HepG2 (cell line): ENCODE measurements around the gene GOLGA6C. TPM values are rescaled to one million over a fixed set of nuclear protein-coding genes. Genes with fewer than 3 reads are reported as not detected.

Experiments used
- ATAC-seq: fragments of 200-7000 bp; cut with Tn5 transposase; 3 replicates; pipeline ENCODE4 v1.9.1; 2020; ENCODE audit warnings: mild to moderate bottlenecking, moderate library complexity
- BruUV-seq: library from RNA; stranded (reverse); fragments of 400-500 nt; replicated peaks from 2 replicates; lab custom pipeline; 2021; lab: Mats Ljungman, UMichigan
- CTCF ChIA-PET: fragments of 300-600 bp; formaldehyde crosslinking; extraction: SDS; loops from one replicate; lab custom pipeline; 2021; ENCODE audit warnings: low total read pairs, inconsistent platforms, low intra/inter-chr PET ratio; lab: Yijun Ruan, JAX
- POLR2A ChIA-PET: fragments of 350-600 bp; sonication (Branson Sonifier 250); formaldehyde crosslinking; loops from one replicate; lab custom pipeline; 2020; ENCODE audit warnings: antibody characterized with exemption, inconsistent platforms; lab: Yijun Ruan, JAX
- DNase-seq: peaks from one replicate; pipeline ENCODE4 v3.0.0-alpha.2; 2015; ENCODE audit warnings: low spot score
- FAIRE-seq: peaks from 3 replicates; lab custom pipeline; 2011; peaks lifted over from hg19 to GRCh38; lab: Jason Lieb, UNC
- H2AFZ ChIP-seq: one replicate; pipeline ENCODE4 v1.6.1; 2011; ENCODE audit warnings: low read length, inconsistent platforms
- H3K27ac ChIP-seq: fragments of 300-600 bp; 3 replicates; pipeline ENCODE4 v1.8.0; 2011; ENCODE audit warnings: mixed run types, mild to moderate bottlenecking, mixed read lengths, low read length, inconsistent platforms; ENCODE audit not compliant: insufficient read depth; ENCODE audit errors: extremely low read length
- H3K27me3 ChIP-seq, 2 experiments: fragments of 200-600 bp in 1 of 2; 2 replicates in 1 of 2; 3 replicates in 1 of 2; pipeline versions ENCODE4 v1.6.0 to v1.8.0; 2011; ENCODE audit warnings: low read length in 2 of 2, mild to moderate bottlenecking in 2 of 2, moderate library complexity in 2 of 2, inconsistent platforms in 1 of 2; ENCODE audit not compliant: insufficient read depth in 2 of 2, control insufficient read depth in 1 of 2
- H3K36me3 ChIP-seq, 2 experiments: fragments of 200-600 bp in 1 of 2; replicated peaks in 1 of 2; 2 replicates in 1 of 2; 3 replicates in 1 of 2; pipeline versions ENCODE4 v1.5.1 to v1.8.0; 2011; ENCODE audit warnings: low read length in 2 of 2, inconsistent platforms in 1 of 2; ENCODE audit not compliant: insufficient read depth in 2 of 2, control insufficient read depth in 1 of 2
- H3K4me1 ChIP-seq: 2 replicates; pipeline ENCODE4 v1.5.1; 2012; ENCODE audit warnings: low read length, inconsistent platforms; ENCODE audit not compliant: insufficient read depth
- H3K4me2 ChIP-seq: 2 replicates; pipeline ENCODE4 v1.6.0; 2011; ENCODE audit warnings: low read depth, low read length, inconsistent platforms
- H3K4me3 ChIP-seq, 3 experiments: fragments of 200-600 bp in 1 of 3; sonication (generic), shearing (Covaris generic) in 1 of 3; replicated peaks in 1 of 3; 2 replicates each; pipeline ENCODE4 v1.5.1; 2011 to 2016; ENCODE audit warnings: low read length in 3 of 3, inconsistent platforms in 2 of 3, low read depth in 2 of 3, mild to moderate bottlenecking in 2 of 3, control low read depth in 1 of 3, mixed read lengths in 1 of 3; ENCODE audit not compliant: insufficient read depth in 1 of 3
- H3K79me2 ChIP-seq: one replicate; pipeline ENCODE4 v1.6.1; 2011; ENCODE audit warnings: low read length, inconsistent platforms; ENCODE audit not compliant: insufficient read depth
- H3K9ac ChIP-seq: 2 replicates; pipeline ENCODE4 v1.6.0; 2011; ENCODE audit warnings: mild to moderate bottlenecking, low read depth, low read length, inconsistent platforms; ENCODE audit not compliant: insufficient read depth
- H3K9me3 ChIP-seq: 2 replicates; pipeline ENCODE4 v1.5.1; 2012; ENCODE audit warnings: mild to moderate bottlenecking, low read length
- H4K20me1 ChIP-seq: 2 replicates; pipeline ENCODE4 v1.6.0; 2011; ENCODE audit warnings: inconsistent platforms, mild to moderate bottlenecking, low read length, moderate library complexity; ENCODE audit not compliant: insufficient read depth
- ISL2 ChIP-seq: sonication (generic); formaldehyde crosslinking; IDR thresholded peaks from 2 replicates; pipeline ENCODE4 v1.5.0; 2020; ENCODE audit warnings: missing genetic modification reagents
- NFATC3 ChIP-seq: sonication (generic); formaldehyde crosslinking; IDR thresholded peaks from 2 replicates; pipeline ENCODE4 v1.5.1; 2020; ENCODE audit warnings: mild to moderate bottlenecking, missing genetic modification reagents
- STAG1 ChIP-seq: sonication (generic); formaldehyde crosslinking; IDR thresholded peaks from 2 replicates; pipeline ENCODE4 v1.4.0; 2020; ENCODE audit warnings: missing genetic modification reagents
- TRIM24 ChIP-seq: sonication (generic); formaldehyde crosslinking; IDR thresholded peaks from 2 replicates; pipeline ENCODE4 v1.8.0; 2022; ENCODE audit warnings: mild to moderate bottlenecking, missing genetic modification reagents
- ZNF451 ChIP-seq: sonication (generic); formaldehyde crosslinking; IDR thresholded peaks from 2 replicates; pipeline ENCODE4 v1.5.0; 2020; ENCODE audit warnings: mild to moderate bottlenecking, missing genetic modification reagents
- WGBS: methylation state at CpG from one replicate; pipeline ENCODE4 v1.1.6; 2017; ENCODE audit warnings: low lambda C conversion rate; 5-methylcytosine and 5-hydroxymethylcytosine counted together
- in situ Hi-C: cut with HindIII; loops from 2 replicates; pipeline ENCODE4 v1.10.0; 2017; ENCODE audit warnings: low pct_unique_long_range_greater_than_20kb; ENCODE audit not compliant: extremely low pct_ligation_motif_present
- intact Hi-C: fragments of 100-400 bp; cut with micrococcal nuclease; formaldehyde crosslinking; loops from one replicate; pipeline ENCODE4 v1.10.0; 2022; ENCODE audit not compliant: unreplicated experiment
- polyA plus RNA-seq, 8 experiments: library from polyadenylated mRNA; depleted of rRNA in 3 of 8; stranded (reverse) in 7 of 8; unstranded in 1 of 8; fragments of >200 nt; fragmentation: Illumina TruSeq in 4 of 8; extraction: Trizol in 4 of 8; gene quantifications; 2 replicates each; pipeline versions ENCODE4 v1.2.1 to v1.2.3, GENCODE V29; 2011 to 2016; ENCODE audit warnings: low read depth in 4 of 8, missing spikeins in 1 of 8, mixed read lengths in 1 of 8; ENCODE audit not compliant: insufficient read depth in 1 of 8
- total RNA-seq, 5 experiments: library from RNA; depleted of rRNA; stranded (reverse); fragments of >200 nt; fragmentation: Illumina TruSeq; extraction: Trizol; gene quantifications; 2 replicates each; pipeline ENCODE4 v1.2.3, GENCODE V29; 2016; ENCODE audit warnings: low read depth in 1 of 5

Gene GOLGA6C
- total and polyA plus RNA-seq, 2 of the 13 experiments (the other 11 are each of a cell fraction or from before 2014, with no cell fraction given) = not detected

DNA sequence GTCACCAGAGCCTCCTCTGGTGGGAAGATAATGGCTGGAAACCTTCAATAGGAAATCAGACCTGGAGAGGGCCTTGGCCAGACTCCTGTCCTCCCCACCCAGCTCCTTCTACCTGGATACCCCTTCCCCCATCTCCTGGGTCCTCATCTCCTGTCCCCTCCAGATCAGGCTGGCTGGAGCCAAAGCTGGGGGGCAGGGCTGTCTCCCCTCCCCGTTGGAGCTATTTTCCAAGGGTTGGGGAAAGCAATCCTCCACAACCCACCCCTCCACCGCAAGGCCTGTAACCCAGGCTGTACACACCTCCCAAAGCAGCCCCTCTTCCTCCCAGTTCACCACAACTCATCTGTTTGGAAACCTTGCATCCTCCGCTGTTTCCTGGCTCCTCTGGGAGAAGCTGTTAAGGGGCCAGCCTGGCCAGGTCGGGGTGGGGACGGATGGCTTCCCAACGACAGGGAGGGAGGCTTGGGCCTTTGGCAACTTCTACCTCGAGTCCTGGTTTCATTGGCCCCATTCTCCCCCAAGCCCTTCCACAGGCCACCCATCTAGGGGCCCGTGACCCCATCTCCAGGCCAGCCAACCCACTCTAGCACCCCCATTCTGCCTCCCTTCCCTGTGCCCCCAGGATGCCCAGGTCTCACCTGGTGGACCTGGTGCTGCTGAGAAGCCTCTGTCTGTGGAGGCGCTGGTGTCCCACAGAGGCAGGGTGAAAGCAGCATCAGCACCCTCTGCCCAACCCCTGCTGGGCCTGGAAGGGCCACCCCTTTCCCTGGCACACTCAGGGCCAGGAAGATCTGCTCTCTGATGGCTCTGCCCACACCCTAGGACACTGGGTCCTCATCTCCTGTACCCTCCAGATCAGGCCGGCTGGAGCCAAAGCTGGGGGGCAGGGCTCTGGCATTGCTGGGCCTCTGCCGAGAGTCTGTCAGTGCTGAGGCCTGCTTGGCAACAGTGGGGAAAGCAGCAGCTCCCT is 22.1 kb upstream of the GOLGA6C start (continued):
- TF ChIP-seq NFATC3 (CRISPR knock-in tag) = no peak
- TF ChIP-seq TRIM24 (CRISPR knock-in tag) = no peak
- no peak for TF ChIP-seq STAG1 (CRISPR knock-in tag)

DNA sequence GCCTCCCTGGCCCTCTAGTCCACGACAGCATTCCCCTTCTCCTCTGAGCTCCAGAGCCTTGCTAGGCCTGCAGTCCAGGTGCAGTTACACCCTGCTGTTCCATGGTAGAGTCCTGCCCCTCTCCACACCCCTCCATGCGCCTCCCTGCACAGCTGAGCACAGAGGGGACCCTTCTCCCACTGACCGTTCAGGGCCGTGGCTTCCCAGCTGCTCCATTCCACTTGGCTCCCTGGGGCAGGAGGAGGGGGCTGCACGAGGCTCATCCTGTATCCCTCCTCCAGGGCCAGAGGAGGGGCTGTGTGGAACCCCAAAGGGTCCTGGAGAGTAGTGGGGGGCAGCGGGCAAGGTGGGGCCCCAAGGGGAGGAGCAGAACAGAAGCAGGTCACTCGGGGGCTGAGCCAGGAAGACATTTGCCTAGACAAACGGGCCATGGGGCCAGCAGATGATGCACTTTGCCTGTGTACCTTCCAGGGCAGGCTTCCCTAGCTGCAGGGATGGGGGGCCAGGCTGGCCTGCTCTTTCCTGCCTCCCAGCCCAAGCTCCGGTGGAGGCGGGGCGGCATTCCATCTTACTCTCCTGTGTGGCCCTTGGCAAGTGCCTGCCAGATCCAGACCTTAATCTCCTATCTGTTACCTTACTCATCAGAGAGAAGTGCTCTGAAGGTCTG is 20.7 kb upstream of the GOLGA6C start:
- ChIA-PET CTCF (no interaction called here), POLR2A (no interaction called here)
- no peak for FAIRE-seq
- Histone ChIP-seq H3K4me1 (peaks cover 9% of the 10 kb centered on the region; the same call in 1 of the 2 replicates), H3K9ac (no peak overlapping the region), H3K27me3 (peaks cover 7 to 45% of the 10 kb centered on the region in 2 experiments; a peak in 3 of 5 replicates), H3K4me3 (no peak overlapping the region), H3K79me2 (no peaks in the 10 kb centered on the region), H3K27ac (no peak overlapping the region), H3K36me3 (no peaks in the 10 kb centered on the region), H3K9me3 (no peaks in the 10 kb centered on the region), H3K4me2 (no peak overlapping the region), H2AFZ (no peak overlapping the region), H4K20me1 (no peaks in the 10 kb centered on the region)
- intact Hi-C loops = no loop called here
- BruUV-seq = no TSS peak
- ATAC-seq = no peak; the same call in 2 of the 3 replicates
- no peak for DNase-seq
- WGBS = 10% methylated on average over 8 of the region's 11 CpGs
- TF ChIP-seq ZNF451 (CRISPR knock-in tag) (0 out of 2 replicates have a peak, but pooled peaks have one; percentile 17), ISL2 (CRISPR knock-in tag) (no peak)
- in situ Hi-C loops = loop anchor here (25.0 kb wide), 1 partner anchor 525 kb away; no protein-coding TSS in a partner anchor
